Esophagus squamous epithelium (tissue), 4 donors: ENCODE data around the gene LEF1.

Experiments used
- CTCF ChIP-seq, 6 experiments: fragments of 450-650 bp in 4 of 6; fragments of 200-600 bp in 2 of 6; sonication (generic) in 2 of 6; IDR thresholded peaks; one replicate each; pipeline ENCODE4 v1.5.1; 2016 to 2019; ENCODE audit warnings: antibody characterized with exemption in 6 of 6, mild to moderate bottlenecking in 4 of 6, moderate library complexity in 4 of 6
- POLR2A ChIP-seq, 4 donors: fragments of 450-650 bp; IDR thresholded peaks; one replicate each; pipeline ENCODE4 v1.6.1; 2017; ENCODE audit warnings: antibody characterized with exemption in 4 of 4, mild to moderate bottlenecking in 4 of 4, moderate library complexity in 3 of 4

- no peak for TF ChIP-seq CTCF (IDR thresholded peaks at IDR 0.05)
- TF ChIP-seq POLR2A (IDR thresholded peaks at IDR 0.05) = no peak
Observed at GRCh38 chr4:108199881-108200280, 31.1 kb upstream of the LEF1 start.
